Fibroblast of pulmonary artery (primary cell): ENCODE data around the gene POLR1B.
A peak's percentile ranks its signal among the peaks of the same experiment; 100 is the strongest.
"Not testable (repeated sequence)": the region's sequence is repeated elsewhere in the genome, so short reads cannot be mapped to it uniquely, and the experiment has no call there.

Experiments used
- DNase-seq: peaks from one replicate; pipeline ENCODE4 v3.0.0-alpha.2; 2010; ENCODE audit warnings: low read depth
- H3K4me3 ChIP-seq: replicated peaks from 2 replicates; pipeline ENCODE4 v1.5.1; 2011; ENCODE audit warnings: low read depth, mild to moderate bottlenecking, control low read depth, low read length, moderate library complexity
- TF ChIP-seq, protein P1 (sequence below): IDR thresholded peaks from 2 replicates; pipeline ENCODE4 v1.5.1; 2011; ENCODE audit warnings: mild to moderate bottlenecking, control low read depth, low read length, inconsistent platforms; ENCODE audit errors: missing control alignments

Gene POLR1B, protein sequence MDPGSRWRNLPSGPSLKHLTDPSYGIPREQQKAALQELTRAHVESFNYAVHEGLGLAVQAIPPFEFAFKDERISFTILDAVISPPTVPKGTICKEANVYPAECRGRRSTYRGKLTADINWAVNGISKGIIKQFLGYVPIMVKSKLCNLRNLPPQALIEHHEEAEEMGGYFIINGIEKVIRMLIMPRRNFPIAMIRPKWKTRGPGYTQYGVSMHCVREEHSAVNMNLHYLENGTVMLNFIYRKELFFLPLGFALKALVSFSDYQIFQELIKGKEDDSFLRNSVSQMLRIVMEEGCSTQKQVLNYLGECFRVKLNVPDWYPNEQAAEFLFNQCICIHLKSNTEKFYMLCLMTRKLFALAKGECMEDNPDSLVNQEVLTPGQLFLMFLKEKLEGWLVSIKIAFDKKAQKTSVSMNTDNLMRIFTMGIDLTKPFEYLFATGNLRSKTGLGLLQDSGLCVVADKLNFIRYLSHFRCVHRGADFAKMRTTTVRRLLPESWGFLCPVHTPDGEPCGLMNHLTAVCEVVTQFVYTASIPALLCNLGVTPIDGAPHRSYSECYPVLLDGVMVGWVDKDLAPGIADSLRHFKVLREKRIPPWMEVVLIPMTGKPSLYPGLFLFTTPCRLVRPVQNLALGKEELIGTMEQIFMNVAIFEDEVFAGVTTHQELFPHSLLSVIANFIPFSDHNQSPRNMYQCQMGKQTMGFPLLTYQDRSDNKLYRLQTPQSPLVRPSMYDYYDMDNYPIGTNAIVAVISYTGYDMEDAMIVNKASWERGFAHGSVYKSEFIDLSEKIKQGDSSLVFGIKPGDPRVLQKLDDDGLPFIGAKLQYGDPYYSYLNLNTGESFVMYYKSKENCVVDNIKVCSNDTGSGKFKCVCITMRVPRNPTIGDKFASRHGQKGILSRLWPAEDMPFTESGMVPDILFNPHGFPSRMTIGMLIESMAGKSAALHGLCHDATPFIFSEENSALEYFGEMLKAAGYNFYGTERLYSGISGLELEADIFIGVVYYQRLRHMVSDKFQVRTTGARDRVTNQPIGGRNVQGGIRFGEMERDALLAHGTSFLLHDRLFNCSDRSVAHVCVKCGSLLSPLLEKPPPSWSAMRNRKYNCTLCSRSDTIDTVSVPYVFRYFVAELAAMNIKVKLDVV

DNA sequence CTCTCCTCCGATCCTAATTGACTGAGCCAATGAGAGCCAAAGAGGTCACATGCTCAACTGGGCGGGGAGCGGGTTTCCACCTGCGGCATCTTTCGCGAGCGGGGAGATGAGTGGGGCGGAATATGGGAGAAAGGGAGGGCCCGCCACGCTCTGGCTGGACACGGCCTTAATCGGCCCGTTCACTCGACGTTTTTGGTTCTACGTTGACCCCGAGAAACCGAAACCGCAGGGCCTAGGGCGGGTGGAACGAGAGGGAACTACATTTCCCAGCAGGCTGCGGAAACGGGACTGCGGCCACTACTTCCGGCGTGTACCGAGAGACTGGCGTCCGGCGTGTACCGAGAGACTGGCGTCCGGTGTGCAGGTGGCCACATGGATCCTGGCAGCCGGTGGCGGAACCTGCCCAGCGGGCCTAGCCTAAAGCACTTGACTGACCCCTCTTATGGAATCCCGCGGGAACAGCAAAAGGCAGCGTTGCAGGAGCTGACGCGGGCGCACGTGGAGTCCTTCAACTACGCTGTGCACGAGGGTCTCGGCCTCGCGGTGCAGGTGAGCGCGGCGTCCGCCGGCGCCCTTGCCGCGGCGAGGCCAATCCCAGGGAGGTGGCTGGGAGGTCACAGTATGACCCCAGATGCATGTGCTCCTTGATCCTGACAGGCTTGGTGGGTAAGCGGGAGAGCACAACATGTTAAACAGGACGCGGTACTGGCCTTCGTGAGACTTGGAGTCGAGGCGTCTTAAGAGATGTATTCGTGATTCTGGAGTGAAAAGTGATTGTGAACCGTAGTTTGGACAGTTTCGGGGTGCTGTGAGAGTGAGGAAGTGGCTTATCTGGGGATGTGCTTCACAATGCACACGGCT lies at the start of gene POLR1B:
TSS of gene POLR1B (plus strand) at position 343 of the 861 bp plus-strand sequence. CDS start at position 373, 30 bp downstream.
- TF ChIP-seq, protein P1, sequence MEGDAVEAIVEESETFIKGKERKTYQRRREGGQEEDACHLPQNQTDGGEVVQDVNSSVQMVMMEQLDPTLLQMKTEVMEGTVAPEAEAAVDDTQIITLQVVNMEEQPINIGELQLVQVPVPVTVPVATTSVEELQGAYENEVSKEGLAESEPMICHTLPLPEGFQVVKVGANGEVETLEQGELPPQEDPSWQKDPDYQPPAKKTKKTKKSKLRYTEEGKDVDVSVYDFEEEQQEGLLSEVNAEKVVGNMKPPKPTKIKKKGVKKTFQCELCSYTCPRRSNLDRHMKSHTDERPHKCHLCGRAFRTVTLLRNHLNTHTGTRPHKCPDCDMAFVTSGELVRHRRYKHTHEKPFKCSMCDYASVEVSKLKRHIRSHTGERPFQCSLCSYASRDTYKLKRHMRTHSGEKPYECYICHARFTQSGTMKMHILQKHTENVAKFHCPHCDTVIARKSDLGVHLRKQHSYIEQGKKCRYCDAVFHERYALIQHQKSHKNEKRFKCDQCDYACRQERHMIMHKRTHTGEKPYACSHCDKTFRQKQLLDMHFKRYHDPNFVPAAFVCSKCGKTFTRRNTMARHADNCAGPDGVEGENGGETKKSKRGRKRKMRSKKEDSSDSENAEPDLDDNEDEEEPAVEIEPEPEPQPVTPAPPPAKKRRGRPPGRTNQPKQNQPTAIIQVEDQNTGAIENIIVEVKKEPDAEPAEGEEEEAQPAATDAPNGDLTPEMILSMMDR, result no peak
- peak; percentile 82 for DNase-seq
- peak within 1 kb of the TSS; percentile 92 for H3K4me3 ChIP-seq

DNA sequence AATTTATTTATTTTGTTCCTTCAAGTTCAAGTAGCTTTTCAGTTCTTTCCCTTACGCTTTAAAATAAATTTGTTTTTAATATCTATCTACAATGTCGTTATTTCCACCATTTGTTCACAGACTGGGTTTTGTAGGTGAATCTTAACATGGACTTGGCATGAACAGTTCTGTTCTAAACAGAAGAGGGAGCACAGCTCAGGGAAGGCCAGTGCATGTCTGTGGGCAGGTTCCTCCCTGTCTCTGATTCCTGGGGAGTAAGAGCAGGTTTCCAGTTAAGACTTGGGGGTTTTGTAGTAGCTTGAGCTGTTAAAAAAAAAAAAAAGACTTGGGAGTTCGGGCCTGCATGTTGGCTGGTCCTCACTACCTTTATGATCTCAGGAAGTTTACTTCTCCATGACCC lies 49.2 kb upstream of the POLR1B start:
- DNase-seq, result peak; percentile 21
- TF ChIP-seq, protein P1, result peak; percentile 12
- H3K4me3 ChIP-seq, result no peak overlapping the region

DNA sequence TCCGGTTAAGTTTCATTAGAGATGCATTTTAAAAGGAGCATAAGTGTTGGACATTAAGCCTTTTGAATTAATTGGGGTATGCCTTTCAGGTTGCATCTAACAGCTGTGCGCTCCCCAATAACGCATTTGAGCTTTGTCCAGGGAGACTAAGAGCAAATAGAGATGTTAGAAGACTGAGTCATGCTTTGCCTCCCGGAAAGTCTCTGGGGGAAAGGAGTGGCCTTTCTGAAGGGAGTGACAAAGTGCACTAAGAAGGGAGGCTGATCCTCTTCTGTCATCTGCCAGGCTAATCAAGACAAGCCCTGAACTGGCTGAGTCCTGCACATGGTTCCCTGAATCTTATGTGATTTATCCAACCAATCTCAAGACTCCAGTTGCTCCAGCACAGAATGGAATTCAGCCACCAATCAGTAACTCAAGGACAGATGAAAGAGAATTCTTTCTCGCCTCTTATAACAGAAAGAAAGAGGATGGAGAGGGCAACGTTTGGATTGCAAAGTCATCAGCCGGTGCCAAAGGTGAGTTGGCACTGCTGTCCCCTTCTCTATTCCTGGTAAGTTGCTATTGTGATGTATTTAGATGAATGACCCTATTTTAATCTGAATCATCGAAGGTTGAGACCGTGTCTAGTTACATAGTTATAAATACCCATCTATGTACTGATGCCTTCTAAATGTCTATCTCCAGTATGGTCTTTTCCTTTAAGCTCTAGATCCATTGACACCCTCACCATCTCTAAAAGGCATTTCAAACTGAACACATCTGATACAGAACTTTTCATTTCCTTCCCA lies 48.2 kb upstream of the POLR1B start:
- no peak overlapping the region for H3K4me3 ChIP-seq
- TF ChIP-seq, protein P1, result no peak
- peak; percentile 65 for DNase-seq

DNA sequence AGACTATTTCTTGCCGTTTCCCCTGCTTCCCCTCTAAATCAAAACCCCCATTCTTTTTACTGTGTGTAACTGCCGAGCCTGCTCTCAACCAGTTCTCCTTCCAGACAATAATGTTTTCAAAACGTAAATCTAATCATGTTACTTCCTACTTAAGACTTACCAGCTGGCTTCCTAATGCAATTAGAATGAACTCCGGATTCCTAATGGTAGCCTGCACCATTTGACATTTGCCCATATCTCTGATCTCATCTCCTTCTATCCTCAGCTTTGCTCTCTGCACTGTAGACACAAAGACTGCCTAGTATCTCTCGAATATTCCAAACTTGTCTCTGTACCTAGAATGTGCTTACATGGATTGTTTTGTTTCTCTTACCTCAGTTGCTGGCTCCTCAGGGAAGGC lies 47.4 kb upstream of the POLR1B start:
- no peak for DNase-seq
- H3K4me3 ChIP-seq, result no peak overlapping the region
- TF ChIP-seq, protein P1, result no peak

DNA sequence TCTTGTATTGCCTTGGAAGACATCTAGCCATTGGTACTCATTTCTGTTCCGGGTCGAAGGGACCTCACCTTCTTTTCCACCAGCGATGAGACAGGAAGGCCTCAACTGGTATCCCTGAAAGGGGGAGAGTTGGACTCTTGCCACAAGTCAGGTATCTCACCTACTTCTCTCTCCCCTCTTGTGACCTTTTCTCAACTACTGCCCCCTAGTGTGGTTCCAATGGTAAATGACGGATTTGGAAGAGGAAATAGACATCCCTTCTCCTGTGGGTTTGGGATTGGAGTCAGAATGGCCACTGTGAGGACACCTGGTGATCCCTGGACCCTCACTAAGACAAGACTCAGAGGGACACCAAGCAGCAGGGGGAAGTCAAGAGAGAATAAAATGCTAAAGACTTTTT lies 46.4 kb upstream of the POLR1B start:
- not testable (repeated sequence) for DNase-seq, H3K4me3 ChIP-seq

DNA sequence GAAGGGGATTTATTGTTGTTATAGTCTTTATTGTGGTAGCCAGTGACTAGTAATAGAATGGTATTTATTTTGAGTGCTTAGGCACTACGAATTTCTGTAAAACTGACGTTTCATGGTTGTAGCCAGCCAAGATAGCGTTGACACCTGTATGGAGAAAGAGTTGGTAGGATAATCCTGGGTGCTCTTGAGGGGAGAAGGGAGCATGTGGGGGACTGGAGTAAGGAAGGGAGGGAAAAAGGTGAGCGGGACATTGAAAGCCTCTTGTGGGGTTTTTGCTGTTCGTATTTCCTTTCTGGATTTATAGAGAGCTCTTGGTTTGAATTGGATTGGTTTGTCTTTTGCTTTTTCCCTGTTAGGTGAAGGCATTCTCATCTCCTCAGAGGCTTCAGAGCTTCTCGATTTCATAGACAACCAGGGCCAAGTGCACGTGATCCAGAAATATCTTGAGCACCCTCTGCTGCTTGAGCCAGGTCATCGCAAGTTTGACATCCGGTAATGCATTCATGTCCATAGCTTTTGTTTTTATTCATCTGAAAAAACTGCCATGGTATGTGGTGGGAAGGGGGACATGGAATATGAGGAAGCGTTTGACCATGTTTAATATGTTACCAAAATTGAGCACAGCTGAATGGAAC lies 41.3 kb upstream of the POLR1B start:
- peak; percentile 61 for DNase-seq
- not testable (repeated sequence) for H3K4me3 ChIP-seq
- TF ChIP-seq, protein P1, result peak; percentile 34

DNA sequence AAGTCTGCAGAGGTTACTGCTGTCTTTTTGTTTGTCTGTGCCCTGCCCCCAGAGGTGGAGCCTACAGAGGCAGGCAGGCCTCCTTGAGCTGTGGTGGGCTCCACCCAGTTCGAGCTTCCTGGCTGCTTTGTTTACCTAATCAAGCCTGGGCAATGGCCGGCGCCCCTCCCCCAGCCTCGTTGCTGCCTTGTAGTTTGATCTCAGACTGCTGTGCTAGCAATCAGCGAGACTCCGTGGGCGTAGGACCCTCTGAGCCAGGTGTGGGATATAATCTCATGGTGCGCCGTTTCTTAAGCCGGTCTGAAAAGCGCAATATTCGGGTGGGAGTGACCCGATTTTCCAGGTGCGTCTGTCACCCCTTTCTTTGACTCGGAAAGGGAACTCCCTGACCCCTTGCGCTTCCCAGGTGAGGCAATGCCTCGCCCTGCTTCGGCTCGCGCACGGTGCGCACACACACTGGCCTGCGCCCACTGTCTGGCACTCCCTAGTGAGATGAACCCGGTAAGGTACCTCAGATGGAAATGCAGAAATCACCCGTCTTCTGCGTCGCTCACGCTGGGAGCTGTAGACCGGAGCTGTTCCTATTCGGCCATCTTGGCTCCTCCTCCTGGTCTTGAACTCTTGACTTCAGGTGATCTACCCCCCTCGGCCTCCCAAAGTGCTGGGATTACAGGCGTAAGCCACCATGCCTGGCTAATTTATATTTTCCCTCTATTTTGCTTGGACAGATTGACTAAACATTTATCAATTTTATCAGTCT lies 32.8 kb upstream of the POLR1B start:
- not testable (repeated sequence) for H3K4me3 ChIP-seq, DNase-seq
